Measurements from ENCODE around the gene TRMT112. TPM values are rescaled to one million over a fixed set of nuclear protein-coding genes. Genes with fewer than 3 reads are reported as not detected.

TRMT112 gene
- total RNA-seq, 3 donors from 2014 or later (not counting 1 experiment from before 2014, with no cell fraction given), result 98.4 to 106 (median 105) TPM

DNA sequence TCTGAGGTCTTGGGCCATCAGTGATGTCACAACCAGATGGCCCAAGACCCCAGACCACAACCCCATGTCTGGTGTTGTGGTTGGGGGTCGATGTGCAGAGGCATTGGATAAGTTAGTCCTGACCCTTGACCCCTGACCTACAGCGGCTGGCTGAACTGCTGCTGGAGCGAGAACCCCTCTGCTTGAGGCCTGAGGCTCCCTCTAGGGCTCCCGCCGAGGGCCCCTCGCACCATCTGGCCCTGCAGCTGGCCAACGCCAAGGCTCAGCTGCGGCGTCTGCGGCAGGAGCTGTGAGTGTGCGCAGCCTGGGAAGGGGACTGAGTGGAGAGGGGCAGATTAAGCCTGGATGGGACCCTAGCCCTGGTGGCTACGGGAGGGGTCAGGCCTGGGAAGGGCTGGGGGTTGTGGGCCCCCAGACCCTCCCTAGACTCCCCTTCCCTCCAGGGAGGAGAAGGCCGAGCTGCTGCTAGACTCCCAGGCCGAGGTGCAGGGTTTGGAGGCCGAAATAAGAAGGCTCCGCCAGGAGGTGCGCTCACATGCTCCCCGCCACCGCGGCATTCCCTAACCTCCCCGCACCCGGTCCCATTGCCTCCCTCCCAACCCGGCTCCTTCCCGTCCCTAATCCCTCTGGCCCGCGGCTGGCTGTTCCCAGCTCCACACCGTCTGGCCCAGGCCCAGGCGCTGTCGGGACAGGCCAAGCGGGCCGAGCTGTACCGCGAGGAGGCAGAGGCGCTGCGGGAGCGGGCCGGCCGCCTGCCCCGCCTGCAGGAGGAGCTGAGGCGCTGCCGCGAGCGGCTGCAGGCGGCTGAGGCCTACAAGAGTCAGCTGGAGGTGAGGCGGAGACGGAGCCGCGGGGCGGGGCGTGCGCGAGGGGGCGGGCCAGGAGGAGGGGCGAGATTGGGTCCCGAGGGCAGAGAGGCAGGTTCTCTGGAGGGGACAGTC lies 24.8 kb upstream of the TRMT112 start:
- DNase-seq, result peak; percentile 91
- Histone ChIP-seq H3K27me3 (ENCODE audit: control insufficient read depth, insufficient read depth, low read length) (no peaks in the 10 kb centered on the region), H3K27ac (ENCODE audit: low read length) (no peak overlapping the region), H3K9me3 (ENCODE audit: control insufficient read depth, insufficient read depth, low read length) (no peaks in the 10 kb centered on the region), H3K4me1 (ENCODE audit: control insufficient read depth, insufficient read depth, low read length) (peaks cover 48% of the 10 kb centered on the region), H3K4me3 (ENCODE audit: low read length) (no peak overlapping the region), H3K36me3 (ENCODE audit: control insufficient read depth, insufficient read depth, low read length) (peaks cover 50% of the 10 kb centered on the region)
- H3K4me1 Mint-ChIP-seq, result peaks cover 33 to 61% of the 10 kb centered on the region in 2 donors
- H3K36me3 Mint-ChIP-seq, result no peaks in the 10 kb centered on the region
- TF ChIP-seq, protein P1, sequence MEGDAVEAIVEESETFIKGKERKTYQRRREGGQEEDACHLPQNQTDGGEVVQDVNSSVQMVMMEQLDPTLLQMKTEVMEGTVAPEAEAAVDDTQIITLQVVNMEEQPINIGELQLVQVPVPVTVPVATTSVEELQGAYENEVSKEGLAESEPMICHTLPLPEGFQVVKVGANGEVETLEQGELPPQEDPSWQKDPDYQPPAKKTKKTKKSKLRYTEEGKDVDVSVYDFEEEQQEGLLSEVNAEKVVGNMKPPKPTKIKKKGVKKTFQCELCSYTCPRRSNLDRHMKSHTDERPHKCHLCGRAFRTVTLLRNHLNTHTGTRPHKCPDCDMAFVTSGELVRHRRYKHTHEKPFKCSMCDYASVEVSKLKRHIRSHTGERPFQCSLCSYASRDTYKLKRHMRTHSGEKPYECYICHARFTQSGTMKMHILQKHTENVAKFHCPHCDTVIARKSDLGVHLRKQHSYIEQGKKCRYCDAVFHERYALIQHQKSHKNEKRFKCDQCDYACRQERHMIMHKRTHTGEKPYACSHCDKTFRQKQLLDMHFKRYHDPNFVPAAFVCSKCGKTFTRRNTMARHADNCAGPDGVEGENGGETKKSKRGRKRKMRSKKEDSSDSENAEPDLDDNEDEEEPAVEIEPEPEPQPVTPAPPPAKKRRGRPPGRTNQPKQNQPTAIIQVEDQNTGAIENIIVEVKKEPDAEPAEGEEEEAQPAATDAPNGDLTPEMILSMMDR (IDR thresholded peaks at IDR 0.05), result peak; percentile 11
- whole genome bisulfite sequencing (ENCODE audit: insufficient coverage), result 45% methylated on average over 55 of the region's 55 CpGs
- H3K27ac Mint-ChIP-seq, result peak overlapping the region; percentile 96 to 98
- no peaks in the 10 kb centered on the region for H3K27me3 Mint-ChIP-seq (ENCODE audit: low read depth in 2 of 2)
- no peaks in the 10 kb centered on the region for H3K9me3 Mint-ChIP-seq
- ATAC-seq, result peak; percentile 66 to 79 (median 67)
- intact Hi-C loops (cut with micrococcal nuclease), result loop anchor here (2.0 to 5.0 kb wide), 3 partner anchors 35 to 135 kb away; partner anchors contain the start of genes ESRRA and FERMT3
- peak overlapping the region; percentile 95 for H3K4me3 Mint-ChIP-seq

DNA sequence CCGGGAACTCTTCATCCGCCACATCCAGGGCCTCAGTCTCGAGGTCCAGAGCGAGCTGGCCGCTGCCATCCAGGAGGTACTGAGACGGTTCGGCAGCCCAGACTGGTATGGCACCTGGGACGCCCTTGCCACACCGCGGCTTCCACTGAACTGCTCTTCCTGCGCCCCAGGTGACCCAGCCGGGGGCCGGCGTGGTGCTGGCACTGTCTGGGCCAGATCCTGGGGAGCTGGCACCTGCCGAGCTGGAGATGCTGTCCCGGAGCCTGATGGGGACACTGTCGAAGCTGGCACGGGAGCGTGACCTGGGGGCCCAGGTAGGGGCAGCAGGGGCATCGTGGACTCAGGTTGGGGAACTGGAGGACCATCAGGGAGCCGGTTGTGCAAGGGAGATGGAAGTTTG lies 24.1 kb upstream of the TRMT112 start:
- no peaks in the 10 kb centered on the region for H3K9me3 ChIP-seq (ENCODE audit: control insufficient read depth, insufficient read depth, low read length)
- no peak for DNase-seq
- peaks cover 48% of the 10 kb centered on the region for H3K36me3 ChIP-seq (ENCODE audit: control insufficient read depth, insufficient read depth, low read length)
- Mint-ChIP-seq H3K36me3 (no peaks in the 10 kb centered on the region), H3K27me3 (ENCODE audit: low read depth in 2 of 2) (no peaks in the 10 kb centered on the region), H3K9me3 (no peaks in the 10 kb centered on the region), H3K27ac (peak overlapping the region; percentile 96 to 98), H3K4me1 (peaks cover 33 to 60% of the 10 kb centered on the region in 2 donors), H3K4me3 (peak overlapping the region; percentile 95)
- intact Hi-C loops (cut with micrococcal nuclease), result loop anchor here (2.0 to 5.0 kb wide), 3 partner anchors 34 to 134 kb away; partner anchors contain the start of genes ESRRA and FERMT3
- H3K4me1 ChIP-seq (ENCODE audit: control insufficient read depth, insufficient read depth, low read length), result peaks cover 48% of the 10 kb centered on the region
- WGBS (ENCODE audit: insufficient coverage), result 92% methylated on average over 21 of the region's 21 CpGs
- H3K4me3 ChIP-seq (ENCODE audit: low read length), result no peak overlapping the region
- ATAC-seq, result no peak
- TF ChIP-seq, protein P1 (IDR thresholded peaks at IDR 0.05), result no peak
- no peaks in the 10 kb centered on the region for H3K27me3 ChIP-seq (ENCODE audit: control insufficient read depth, insufficient read depth, low read length)
- H3K27ac ChIP-seq (ENCODE audit: low read length), result no peak overlapping the region

DNA sequence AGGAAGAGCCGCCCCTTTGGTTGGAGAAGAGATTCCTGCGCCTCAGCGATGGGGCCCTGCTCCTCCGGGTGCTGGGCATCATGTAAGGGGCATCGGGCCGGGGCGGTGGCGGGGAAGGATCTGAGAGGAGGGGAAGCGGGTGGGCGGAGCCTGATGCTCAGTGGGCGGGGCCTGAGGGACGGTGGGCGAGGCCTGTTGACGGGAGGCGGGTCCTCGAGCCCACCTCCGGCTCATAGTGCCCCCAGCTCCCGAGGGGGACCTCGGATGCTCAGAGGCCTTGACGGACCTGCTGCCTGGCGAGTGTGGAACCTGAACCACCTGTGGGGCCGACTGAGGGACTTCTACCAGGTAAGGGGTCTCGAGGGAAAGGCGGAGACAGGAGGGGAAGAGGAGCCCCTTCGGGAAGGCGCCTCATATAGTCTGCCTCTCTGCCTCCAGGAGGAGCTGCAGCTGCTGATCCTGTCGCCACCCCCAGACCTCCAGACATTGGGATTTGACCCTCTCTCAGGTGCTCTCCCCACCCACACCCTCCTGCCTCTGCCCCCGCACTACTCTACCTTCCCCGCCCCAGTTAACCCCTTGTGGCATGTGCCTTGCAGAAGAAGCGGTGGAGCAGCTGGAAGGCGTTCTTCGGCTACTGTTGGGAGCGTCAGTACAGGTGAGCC lies 23.4 kb upstream of the TRMT112 start:
- no peaks in the 10 kb centered on the region for H3K9me3 Mint-ChIP-seq
- peaks cover 30 to 58% of the 10 kb centered on the region in 2 donors for H3K4me1 Mint-ChIP-seq
- Histone ChIP-seq H3K36me3 (ENCODE audit: control insufficient read depth, insufficient read depth, low read length) (peaks cover 45% of the 10 kb centered on the region), H3K4me1 (ENCODE audit: control insufficient read depth, insufficient read depth, low read length) (peaks cover 48% of the 10 kb centered on the region), H3K9me3 (ENCODE audit: control insufficient read depth, insufficient read depth, low read length) (no peaks in the 10 kb centered on the region), H3K4me3 (ENCODE audit: low read length) (peak overlapping the region; percentile 89), H3K27me3 (ENCODE audit: control insufficient read depth, insufficient read depth, low read length) (no peaks in the 10 kb centered on the region), H3K27ac (ENCODE audit: low read length) (peak overlapping the region; percentile 98)
- peak; percentile 82 to 85 for DNase-seq
- peak overlapping the region; percentile 96 to 98 for H3K27ac Mint-ChIP-seq
- no peaks in the 10 kb centered on the region for H3K27me3 Mint-ChIP-seq (ENCODE audit: low read depth in 2 of 2)
- TF ChIP-seq, protein P1 (IDR thresholded peaks at IDR 0.05), result no peak
- peak overlapping the region; percentile 95 for H3K4me3 Mint-ChIP-seq
- intact Hi-C loops (cut with micrococcal nuclease), result loop anchor here (1.0 to 5.0 kb wide), 4 partner anchors 24 to 134 kb away; partner anchors contain the start of genes ESRRA, FERMT3 and TRMT112
- no peaks in the 10 kb centered on the region for H3K36me3 Mint-ChIP-seq
- 26% methylated on average over 33 of the region's 33 CpGs for WGBS (ENCODE audit: insufficient coverage)
- peak; percentile 52 to 68 (median 58) for ATAC-seq
